Measurements from ENCODE around the gene EIF4ENIF1. TPM values are rescaled to one million over a fixed set of nuclear protein-coding genes. Genes with fewer than 3 reads are reported as not detected.

The EIF4ENIF1 gene
- total and polyA plus RNA-seq, 2 donors (not counting 1 experiment from before 2014, with no cell fraction given): 13.9 to 25.7 TPM

DNA sequence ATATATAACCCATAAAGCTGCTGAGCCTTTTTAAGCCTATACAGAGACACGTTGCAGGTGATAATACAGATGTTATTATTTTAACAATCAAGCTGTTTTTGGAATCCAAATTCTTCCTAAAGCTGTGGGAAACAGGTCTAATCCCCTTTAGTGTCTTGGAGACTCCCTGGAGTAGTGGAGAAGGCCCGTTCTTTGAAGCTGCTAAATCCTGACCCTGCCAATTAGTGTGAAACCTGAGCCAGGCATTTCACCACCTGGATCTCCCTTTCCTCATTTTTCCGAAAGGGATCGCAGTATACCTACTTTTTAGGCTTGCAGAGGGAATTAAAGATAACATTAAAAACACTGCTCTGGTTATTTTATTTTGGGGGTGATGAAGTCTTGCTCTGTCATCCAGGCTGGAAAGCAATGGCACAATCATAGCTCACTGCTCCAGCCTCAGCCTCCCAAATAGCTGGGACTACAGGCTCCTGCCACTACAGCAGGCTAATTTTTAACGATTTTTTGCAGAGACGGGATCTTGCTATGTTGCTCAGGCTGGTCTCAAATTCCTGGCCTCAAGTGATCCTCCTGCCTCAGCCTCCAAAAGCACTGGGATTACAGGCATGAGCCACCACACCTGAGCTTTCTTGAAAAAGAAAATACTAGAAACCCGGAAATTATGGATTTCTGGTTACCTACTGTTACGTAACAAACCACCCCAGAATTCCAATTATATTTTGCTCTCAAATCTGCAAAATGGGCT, 1.7 kb upstream of the EIF4ENIF1 start:
- no peak for DNase-seq (ENCODE audit: low read depth in 2 of 2)
- Histone ChIP-seq H3K27me3 (ENCODE audit: control insufficient read depth, insufficient read depth, low read length) (no peaks in the 10 kb centered on the region), H3K4me3 (replicated peaks in 1 of 4; ENCODE audit: control extremely low read depth in 1 of 4, insufficient read depth in 1 of 4, low read depth in 3 of 4, low read length in 4 of 4) (peak overlapping the region in 2 of 4 experiments; percentile 81 to 95), H3K79me2 (ENCODE audit: control insufficient read depth, insufficient read depth, low read length) (peaks cover 21% of the 10 kb centered on the region), H3K36me3 (ENCODE audit: control insufficient read depth, insufficient read depth, low read length) (peaks cover 4% of the 10 kb centered on the region), H3K4me1 (ENCODE audit: control insufficient read depth, extremely low read depth, insufficient read depth, low read length) (peaks cover 7% of the 10 kb centered on the region), H3K9ac (ENCODE audit: insufficient read depth, low read length) (no peak overlapping the region), H3K27ac (ENCODE audit: insufficient read depth, low read length) (peak overlapping the region; percentile 93), H2AFZ (ENCODE audit: low read length) (no peak overlapping the region), H3K9me3 (ENCODE audit: control insufficient read depth, insufficient read depth, low read depth, low read length) (no peaks in the 10 kb centered on the region), H3K4me2 (ENCODE audit: extremely low read depth, insufficient read depth, low read length) (peak overlapping the region; percentile 98), H4K20me1 (ENCODE audit: control insufficient read depth, extremely low read depth, insufficient read depth, low read length) (no peaks in the 10 kb centered on the region)
- no peak for TF ChIP-seq EZH2 (IDR thresholded peaks at IDR 0.05; ENCODE audit: low read length, missing control alignments)
- no peak for TF ChIP-seq CTCF (conservative IDR thresholded peaks at IDR 0.05 in 1 of 2, IDR thresholded peaks at IDR 0.05 in 1 of 2; ENCODE audit: low read depth in 1 of 2, low read length in 2 of 2)

GRCh38 chr22:31490496-31490925, 869 bp upstream of the EIF4ENIF1 start:
- Histone ChIP-seq H3K79me2 (ENCODE audit: control insufficient read depth, insufficient read depth, low read length) (peaks cover 21% of the 10 kb centered on the region), H3K4me3 (replicated peaks in 1 of 4; ENCODE audit: control extremely low read depth in 1 of 4, insufficient read depth in 1 of 4, low read depth in 3 of 4, low read length in 4 of 4) (peak overlapping the region; percentile 70 to 95 (median 78)), H3K4me2 (ENCODE audit: extremely low read depth, insufficient read depth, low read length) (peak overlapping the region; percentile 98), H3K36me3 (ENCODE audit: control insufficient read depth, insufficient read depth, low read length) (peaks cover 4% of the 10 kb centered on the region), H3K9ac (ENCODE audit: insufficient read depth, low read length) (peak overlapping the region; percentile 99), H4K20me1 (ENCODE audit: control insufficient read depth, extremely low read depth, insufficient read depth, low read length) (no peaks in the 10 kb centered on the region), H3K9me3 (ENCODE audit: control insufficient read depth, insufficient read depth, low read depth, low read length) (no peaks in the 10 kb centered on the region), H3K27me3 (ENCODE audit: control insufficient read depth, insufficient read depth, low read length) (no peaks in the 10 kb centered on the region), H3K4me1 (ENCODE audit: control insufficient read depth, extremely low read depth, insufficient read depth, low read length) (peaks cover 7% of the 10 kb centered on the region), H3K27ac (ENCODE audit: insufficient read depth, low read length) (peak overlapping the region; percentile 93), H2AFZ (ENCODE audit: low read length) (peak overlapping the region; percentile 90)
- TF ChIP-seq CTCF (conservative IDR thresholded peaks at IDR 0.05 in 1 of 2, IDR thresholded peaks at IDR 0.05 in 1 of 2; ENCODE audit: low read depth in 1 of 2, low read length in 2 of 2) (peak in 1 of 2 donors; percentile 6), EZH2 (IDR thresholded peaks at IDR 0.05; ENCODE audit: low read length, missing control alignments) (no peak)
- peak; percentile 63 to 84 for DNase-seq (ENCODE audit: low read depth in 2 of 2)

- Histone ChIP-seq H3K4me2 (ENCODE audit: extremely low read depth, insufficient read depth, low read length) (peak overlapping the region; percentile 61), H3K27me3 (ENCODE audit: control insufficient read depth, insufficient read depth, low read length) (no peaks in the 10 kb centered on the region), H2AFZ (ENCODE audit: low read length) (no peak overlapping the region), H3K9ac (ENCODE audit: insufficient read depth, low read length) (peak overlapping the region; percentile 99), H3K36me3 (ENCODE audit: control insufficient read depth, insufficient read depth, low read length) (peaks cover 4% of the 10 kb centered on the region), H3K27ac (ENCODE audit: insufficient read depth, low read length) (peak overlapping the region; percentile 37), H3K4me1 (ENCODE audit: control insufficient read depth, extremely low read depth, insufficient read depth, low read length) (peaks cover 7% of the 10 kb centered on the region), H3K9me3 (ENCODE audit: control insufficient read depth, insufficient read depth, low read depth, low read length) (no peaks in the 10 kb centered on the region), H3K79me2 (ENCODE audit: control insufficient read depth, insufficient read depth, low read length) (peaks cover 24% of the 10 kb centered on the region), H4K20me1 (ENCODE audit: control insufficient read depth, extremely low read depth, insufficient read depth, low read length) (no peaks in the 10 kb centered on the region), H3K4me3 (replicated peaks in 1 of 4; ENCODE audit: control extremely low read depth in 1 of 4, insufficient read depth in 1 of 4, low read depth in 3 of 4, low read length in 4 of 4) (peak overlapping the region; percentile 65 to 95 (median 80))
- peak in 1 of 2 donors; percentile 41 for DNase-seq (ENCODE audit: low read depth in 2 of 2)
- no peak for TF ChIP-seq EZH2 (IDR thresholded peaks at IDR 0.05; ENCODE audit: low read length, missing control alignments)
- no peak for TF ChIP-seq CTCF (conservative IDR thresholded peaks at IDR 0.05 in 1 of 2, IDR thresholded peaks at IDR 0.05 in 1 of 2; ENCODE audit: low read depth in 1 of 2, low read length in 2 of 2)
Measured at GRCh38 chr22:31488988-31489617, 539 bp downstream of the EIF4ENIF1 start.

All from fibroblast of lung (primary cell).